Right lobe of liver (tissue), 6 donors: ENCODE results near the gene MFSD2A. TPM values are rescaled to one million over a fixed set of nuclear protein-coding genes. Genes with fewer than 3 reads are reported as not detected.

ENCODE experiments used
- ATAC-seq, 4 donors: fragments of 200-7000 bp; cut with Tn5 transposase; one replicate each; pipeline ENCODE4 v1.9.1; 2020; ENCODE audit warnings: mild to moderate bottlenecking in 4 of 4, moderate library complexity in 4 of 4
- DNase-seq, 3 donors: peaks; one replicate each; pipeline ENCODE4 v3.0.0-alpha.2; 2020
- H3K27ac ChIP-seq, 3 donors: fragments of 200-600 bp; one replicate each; pipeline ENCODE4 v1.8.0; 2022
- H3K27me3 ChIP-seq, 2 donors: fragments of 200-600 bp; one replicate each; pipeline ENCODE4 v1.8.0; 2022
- H3K36me3 ChIP-seq, 4 donors: fragments of 200-600 bp; sonication (generic) in 1 of 4; one replicate each; pipeline versions ENCODE4 v1.5.1 to v1.8.0; 2017 to 2022; ENCODE audit warnings: control low read depth in 1 of 4
- H3K4me1 ChIP-seq, 4 donors: fragments of 200-600 bp; sonication (generic) in 1 of 4; one replicate each; pipeline versions ENCODE4 v1.5.1 to v1.8.0; 2017 to 2022; ENCODE audit warnings: control low read depth in 1 of 4
- H3K4me3 ChIP-seq, 3 donors: fragments of 200-600 bp; one replicate each; pipeline ENCODE4 v1.8.0; 2022
- H3K9me3 ChIP-seq, 4 donors: fragments of 200-600 bp; sonication (generic) in 1 of 4; one replicate each; pipeline versions ENCODE4 v1.5.1 to v1.8.0; 2017 to 2022; ENCODE audit warnings: control low read depth in 1 of 4
- POLR2A ChIP-seq: fragments of 450-650 bp; IDR thresholded peaks from one replicate; pipeline ENCODE4 v1.6.1; 2017; ENCODE audit warnings: antibody characterized with exemption, mild to moderate bottlenecking
- WGBS: methylation state at CpG from one replicate; pipeline ENCODE4 v1.1.6; 2018; ENCODE audit warnings: low coverage, low lambda C conversion rate; ENCODE audit not compliant: insufficient coverage; ENCODE audit errors: missing lambda C conversion rate; 5-methylcytosine and 5-hydroxymethylcytosine counted together
- intact Hi-C, 2 donors: fragments of 100-400 bp; cut with DNase I; formaldehyde crosslinking; loops; one replicate each; pipeline versions ENCODE4 v1.11.2 to v1.14.1; 2022
- total RNA-seq, 6 experiments: library from RNA; depleted of rRNA in 2 of 6; stranded (reverse); fragments of >200 nt in 2 of 6; fragmentation: NEBNext Ultra II Directional in 3 of 6; extraction: Animal tissue kit (Norgen Biotek cat#: 25700) in 3 of 6; gene quantifications; one replicate each; pipeline versions ENCODE4 v1.1.0 to v1.2.4, GENCODE V29; 2016 to 2023
- TF ChIP-seq, protein P1 (sequence below), 4 donors: fragments of 200-600 bp in 3 of 4; fragments of 450-650 bp in 1 of 4; IDR thresholded peaks; one replicate each; pipeline versions ENCODE4 v1.5.1 to v1.8.0; 2016 to 2022; ENCODE audit warnings: antibody characterized with exemption in 4 of 4, mild to moderate bottlenecking in 2 of 4
- donor health status: DM: no; HTN: yes; CAD: no.
- donor health status: DM: no; HTN: no; CAD: no.
- donor health status: DM: no; HTN: no; CAD: no.
- donor health status: DM: no; HTN: yes; CAD: no.
- donor health status: DM: no; HTN: yes; CAD: no.

Gene MFSD2A
- total RNA-seq, 6 experiments from 2014 or later = 44.3 to 292 (median 113) TPM

DNA sequence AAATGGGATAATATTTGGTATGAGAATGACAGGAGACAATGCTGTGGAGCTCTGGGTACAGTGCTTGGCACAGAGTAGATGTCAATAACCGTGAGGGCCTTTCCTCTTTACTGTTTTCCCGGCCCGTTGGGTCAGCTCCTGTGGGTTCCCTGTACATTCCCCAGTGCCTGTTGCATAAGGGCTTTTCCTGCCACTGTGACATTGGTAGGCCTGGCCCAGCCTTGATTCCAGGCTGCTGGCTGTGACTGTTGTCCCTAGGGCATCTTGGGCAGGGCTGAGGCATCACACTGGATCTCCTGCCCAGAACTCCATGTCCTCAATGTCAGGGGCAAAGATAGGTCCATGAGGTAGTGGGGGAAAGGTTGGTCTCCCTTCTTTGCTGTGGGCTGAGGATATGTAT lies 27.4 kb upstream of the MFSD2A start:
- Histone ChIP-seq H3K27me3 (no peaks in the 10 kb centered on the region), H3K4me1 (peaks cover 0 to 55% (median 36%) of the 10 kb centered on the region in 4 donors), H3K9me3 (no peaks in the 10 kb centered on the region), H3K36me3 (no peaks in the 10 kb centered on the region), H3K4me3 (peak overlapping the region in 1 of 3 donors; percentile 26), H3K27ac (peak overlapping the region; percentile 78 to 98 (median 86))
- DNase-seq = peak; percentile 78 to 96 (median 92)
- intact Hi-C loops = loop anchor here (5.0 kb wide), 1 partner anchor 35 kb away; no protein-coding TSS in a partner anchor
- TF ChIP-seq, protein P1, sequence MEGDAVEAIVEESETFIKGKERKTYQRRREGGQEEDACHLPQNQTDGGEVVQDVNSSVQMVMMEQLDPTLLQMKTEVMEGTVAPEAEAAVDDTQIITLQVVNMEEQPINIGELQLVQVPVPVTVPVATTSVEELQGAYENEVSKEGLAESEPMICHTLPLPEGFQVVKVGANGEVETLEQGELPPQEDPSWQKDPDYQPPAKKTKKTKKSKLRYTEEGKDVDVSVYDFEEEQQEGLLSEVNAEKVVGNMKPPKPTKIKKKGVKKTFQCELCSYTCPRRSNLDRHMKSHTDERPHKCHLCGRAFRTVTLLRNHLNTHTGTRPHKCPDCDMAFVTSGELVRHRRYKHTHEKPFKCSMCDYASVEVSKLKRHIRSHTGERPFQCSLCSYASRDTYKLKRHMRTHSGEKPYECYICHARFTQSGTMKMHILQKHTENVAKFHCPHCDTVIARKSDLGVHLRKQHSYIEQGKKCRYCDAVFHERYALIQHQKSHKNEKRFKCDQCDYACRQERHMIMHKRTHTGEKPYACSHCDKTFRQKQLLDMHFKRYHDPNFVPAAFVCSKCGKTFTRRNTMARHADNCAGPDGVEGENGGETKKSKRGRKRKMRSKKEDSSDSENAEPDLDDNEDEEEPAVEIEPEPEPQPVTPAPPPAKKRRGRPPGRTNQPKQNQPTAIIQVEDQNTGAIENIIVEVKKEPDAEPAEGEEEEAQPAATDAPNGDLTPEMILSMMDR (IDR thresholded peaks at IDR 0.05) = no peak
- peak; percentile 24 for TF ChIP-seq POLR2A
- 6% methylated on average over 2 of the region's 3 CpGs for WGBS
- ATAC-seq = peak; percentile 54 to 73 (median 64)

DNA sequence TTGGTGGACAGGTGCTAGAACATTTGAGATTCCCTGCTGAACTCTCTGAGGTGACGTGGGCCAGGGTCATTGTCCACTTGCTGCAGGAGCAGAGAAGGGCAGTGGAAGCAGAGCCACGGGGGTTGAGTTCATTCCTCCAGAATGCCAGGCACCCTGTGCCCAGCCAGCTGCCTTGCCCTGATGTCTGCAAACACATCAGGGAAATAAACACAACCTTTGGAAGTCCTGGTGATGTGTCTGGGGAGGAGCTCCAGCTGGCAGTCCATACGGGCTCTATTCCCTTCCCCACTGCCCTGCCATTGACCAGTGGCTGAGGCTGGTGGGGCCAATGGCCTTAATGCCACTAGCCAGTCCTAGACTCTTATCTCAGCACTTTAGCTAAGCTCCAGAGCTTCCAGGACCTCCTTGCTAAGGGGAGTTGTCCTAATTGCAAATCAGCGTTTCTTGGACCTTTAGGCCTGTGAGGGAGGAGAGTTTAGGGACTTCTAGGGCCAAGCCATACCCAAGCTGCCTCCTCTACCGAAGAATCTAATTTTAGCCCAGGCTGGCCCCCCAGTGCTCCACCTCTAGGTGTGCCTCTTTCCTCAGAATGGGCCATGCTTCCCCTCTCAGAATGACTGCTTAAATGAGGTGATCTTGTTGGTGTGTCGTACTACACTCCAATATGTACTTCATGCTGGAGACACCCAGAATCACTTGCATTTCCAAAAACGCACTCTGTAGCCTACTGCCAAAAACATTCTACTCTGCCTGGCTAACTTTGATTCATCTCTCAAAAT lies 25.9 kb upstream of the MFSD2A start:
- no peaks in the 10 kb centered on the region for H3K9me3 ChIP-seq
- TF ChIP-seq, protein P1 (IDR thresholded peaks at IDR 0.05) = no peak
- peak; percentile 44 for TF ChIP-seq POLR2A
- peaks cover 0 to 65% (median 43%) of the 10 kb centered on the region in 4 donors for H3K4me1 ChIP-seq
- intact Hi-C loops = loop anchor here (5.0 kb wide), 1 partner anchor 33 kb away; no protein-coding TSS in a partner anchor
- ATAC-seq (peak; percentile 71 to 79 (median 75)), DNase-seq (peak; percentile 89 to 97 (median 96))
- peak overlapping the region; percentile 42 to 98 (median 86) for H3K27ac ChIP-seq
- no peak overlapping the region for H3K4me3 ChIP-seq
- WGBS = 11% methylated on average over 6 of the region's 7 CpGs
- no peaks in the 10 kb centered on the region for H3K36me3 ChIP-seq
- H3K27me3 ChIP-seq = no peaks in the 10 kb centered on the region

DNA sequence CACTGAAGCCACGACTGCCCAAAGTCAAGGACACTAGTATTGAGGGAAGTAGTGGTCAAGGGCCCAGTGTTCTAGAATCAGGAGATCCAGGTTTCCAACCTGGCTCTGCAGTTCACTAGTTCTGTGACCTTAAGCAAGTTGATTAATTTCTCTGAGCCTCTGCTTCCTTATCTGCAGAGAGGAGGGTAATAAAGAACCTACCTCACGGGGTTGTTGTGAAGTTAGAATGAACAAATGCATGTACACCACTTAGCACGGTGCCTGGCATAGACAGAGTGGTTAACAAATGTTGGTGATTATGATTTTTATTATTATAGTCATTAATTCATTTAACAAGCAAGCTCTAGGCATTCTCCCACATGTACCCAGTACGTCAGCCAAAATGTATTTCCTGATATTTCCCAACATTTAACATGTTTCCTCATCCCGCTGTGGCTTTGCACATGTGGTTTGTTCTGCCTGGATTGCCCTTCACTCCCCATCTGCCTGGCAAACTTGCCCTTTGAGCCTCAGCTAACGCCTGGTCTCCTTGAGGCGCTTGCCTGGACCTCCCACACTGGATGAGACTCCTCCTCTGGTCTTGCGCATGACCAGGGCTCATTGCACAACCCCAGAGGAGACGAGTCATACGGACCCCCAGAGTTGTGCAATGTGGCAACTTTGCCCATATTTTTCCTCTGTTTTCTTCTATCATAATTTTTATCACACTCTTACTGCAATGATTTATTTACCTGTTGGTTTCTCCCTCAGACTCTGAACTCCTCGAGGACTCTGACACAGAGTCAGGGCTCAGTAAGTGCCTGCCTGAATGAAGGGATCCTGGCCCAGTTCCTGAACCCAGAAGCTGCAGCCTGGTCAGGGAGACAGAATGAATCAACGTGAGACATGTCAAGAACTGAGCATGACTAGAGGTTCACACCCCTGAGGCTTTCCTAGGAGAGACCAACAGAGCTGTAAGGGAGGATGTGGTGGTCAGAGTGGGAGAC lies 20.7 kb upstream of the MFSD2A start:
- no peak for TF ChIP-seq POLR2A
- TF ChIP-seq, protein P1 (IDR thresholded peaks at IDR 0.05) = no peak
- Histone ChIP-seq H3K27ac (peak overlapping the region; percentile 73 to 98 (median 83)), H3K36me3 (no peaks in the 10 kb centered on the region), H3K27me3 (no peaks in the 10 kb centered on the region), H3K9me3 (no peaks in the 10 kb centered on the region), H3K4me3 (no peak overlapping the region), H3K4me1 (peaks cover 0 to 54% (median 30%) of the 10 kb centered on the region in 4 donors)
- peak; percentile 83 to 93 (median 93) for DNase-seq
- intact Hi-C loops = no loop called here
- 15% methylated on average over 10 of the region's 12 CpGs for WGBS
- peak; percentile 74 to 88 (median 80) for ATAC-seq

DNA sequence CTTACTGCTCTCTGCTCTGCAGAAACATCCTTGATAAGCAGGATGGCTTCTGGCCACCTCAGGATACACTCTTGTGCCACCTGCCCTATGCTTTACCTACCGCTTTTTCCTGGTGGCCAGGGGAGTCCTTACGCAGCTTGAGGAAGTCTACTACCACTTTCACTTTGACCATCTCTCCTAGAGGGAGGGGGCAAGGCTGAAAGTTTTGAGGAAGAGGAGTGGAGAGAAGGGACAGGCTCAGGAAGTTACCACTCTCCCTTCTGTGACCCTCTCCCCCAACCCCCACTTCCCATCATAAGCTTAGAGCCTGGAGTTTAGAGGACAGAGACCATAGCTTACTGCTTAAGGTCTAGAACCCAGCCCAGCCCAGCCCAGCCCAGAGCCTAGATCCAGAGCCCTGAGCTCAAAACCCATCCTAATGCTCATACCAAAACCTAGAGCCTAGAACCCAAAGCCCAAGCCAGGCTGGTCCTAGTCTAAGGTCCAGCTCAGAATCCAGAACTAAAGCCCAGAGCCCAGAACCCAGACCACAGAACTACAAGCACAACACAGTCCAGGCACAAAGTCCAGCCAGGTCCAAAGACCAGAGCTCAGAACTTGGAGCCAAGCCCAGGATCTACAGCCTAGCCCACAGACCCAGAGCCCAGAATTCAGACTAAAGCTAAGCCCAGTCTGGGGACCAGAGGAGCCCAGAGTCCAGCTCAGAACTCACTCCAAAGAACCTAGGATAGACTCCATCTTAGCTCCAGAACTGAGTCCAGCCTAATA lies 18.0 kb upstream of the MFSD2A start:
- TF ChIP-seq, protein P1 (IDR thresholded peaks at IDR 0.05) = no peak
- no peak for TF ChIP-seq POLR2A
- whole genome bisulfite sequencing = 63% methylated on average over 2 of the region's 2 CpGs
- DNase-seq (peak; percentile 30 to 89 (median 76)), ATAC-seq (peak; percentile 34 to 76 (median 68))
- H3K27ac ChIP-seq = peak overlapping the region; percentile 13 to 98 (median 54)
- peaks cover 0 to 39% (median 22%) of the 10 kb centered on the region in 4 donors for H3K4me1 ChIP-seq
- intact Hi-C loops = no loop called here
- H3K27me3 ChIP-seq = no peaks in the 10 kb centered on the region
- no peaks in the 10 kb centered on the region for H3K36me3 ChIP-seq
- H3K9me3 ChIP-seq = no peaks in the 10 kb centered on the region
- H3K4me3 ChIP-seq = no peak overlapping the region
